GM12878 (cell line): Measurements from ENCODE around the gene TCOF1. TPM values are rescaled to one million over a fixed set of nuclear protein-coding genes. Genes with fewer than 3 reads are reported as not detected.

Source experiments
- ATAC-seq: fragments of 200-7000 bp; cut with Tn5 transposase; 3 replicates; pipeline ENCODE4 v1.9.1; 2020; ENCODE audit warnings: mild to moderate bottlenecking, moderate library complexity
- BruUV-seq: library from RNA; stranded (reverse); fragments of 400-500 nt; replicated peaks from 2 replicates; lab custom pipeline; 2021; lab: Mats Ljungman, UMichigan
- CTCF ChIA-PET: fragments of 300-600 bp; sonication (Branson Sonifier 250); formaldehyde crosslinking; extraction: SDS; loops from one replicate; lab custom pipeline; 2021; ENCODE audit warnings: inconsistent platforms; lab: Yijun Ruan, JAX
- POLR2A ChIA-PET: fragments of 350-600 bp; formaldehyde crosslinking; extraction: SDS; loops from one replicate; lab custom pipeline; 2021; ENCODE audit warnings: inconsistent platforms; lab: Charles Lee
- RAD21 ChIA-PET: fragments of 300-600 bp; sonication (Branson Sonifier 250); formaldehyde crosslinking; loops from one replicate; lab custom pipeline; 2023; ENCODE audit warnings: antibody characterized with exemption; ENCODE audit not compliant: unreplicated experiment; lab: Charles Lee
- SMC1A ChIA-PET: fragments of 300-600 bp; sonication (Branson Sonifier 250); formaldehyde crosslinking; loops from one replicate; lab custom pipeline; 2023; ENCODE audit not compliant: unreplicated experiment, uncharacterized antibody; lab: Charles Lee
- DNase-seq: peaks from one replicate; pipeline ENCODE4 v3.0.0-alpha.2; 2011; ENCODE audit warnings: low read depth, low spot score
- FAIRE-seq: peaks from 3 replicates; lab custom pipeline; 2011; peaks lifted over from hg19 to GRCh38; lab: Jason Lieb, UNC
- H2AFZ ChIP-seq: 2 replicates; pipeline ENCODE4 v1.6.0; 2011; ENCODE audit warnings: low read depth, low read length, control low read depth; ENCODE audit not compliant: control insufficient read depth
- H3K27ac ChIP-seq: 2 replicates; pipeline ENCODE4 v1.5.1; 2011; ENCODE audit warnings: control low read depth; ENCODE audit not compliant: control insufficient read depth, insufficient read depth
- H3K27me3 ChIP-seq, 2 experiments: replicated peaks in 1 of 2; 2 replicates each; pipeline versions ENCODE4 v1.6.0 to v1.6.1; 2011; ENCODE audit warnings: low read length in 1 of 2; ENCODE audit not compliant: control insufficient read depth in 2 of 2, insufficient read depth in 2 of 2
- H3K36me3 ChIP-seq, 2 experiments: 2 replicates each; pipeline ENCODE4 v1.5.1; 2011; ENCODE audit warnings: low read length in 1 of 2; ENCODE audit not compliant: control insufficient read depth in 2 of 2, insufficient read depth in 2 of 2
- H3K4me1 ChIP-seq: 2 replicates; pipeline ENCODE4 v1.6.1; 2011; ENCODE audit warnings: mild to moderate bottlenecking, low read length, moderate library complexity, mixed read lengths; ENCODE audit not compliant: control insufficient read depth, insufficient read depth
- H3K4me2 ChIP-seq: 2 replicates; pipeline ENCODE4 v1.6.0; 2011; ENCODE audit warnings: control low read depth; ENCODE audit not compliant: control insufficient read depth, insufficient read depth
- H3K4me3 ChIP-seq: fragments of 200-600 bp; sonication (generic); 2 replicates; pipeline ENCODE4 v1.5.1; 2016
- H3K79me2 ChIP-seq: 2 replicates; pipeline ENCODE4 v1.6.0; 2011; ENCODE audit warnings: low read length; ENCODE audit not compliant: control insufficient read depth, insufficient read depth
- H3K9ac ChIP-seq: 2 replicates; pipeline ENCODE4 v1.8.0; 2011; ENCODE audit warnings: low read length, control low read depth, mixed read lengths; ENCODE audit not compliant: control insufficient read depth, insufficient read depth
- H3K9me3 ChIP-seq: replicated peaks from 3 replicates; pipeline ENCODE4 v1.5.1; 2011; ENCODE audit warnings: mild to moderate bottlenecking, low read length; ENCODE audit not compliant: control insufficient read depth, insufficient read depth
- H4K20me1 ChIP-seq: 2 replicates; pipeline ENCODE4 v1.6.0; 2011; ENCODE audit not compliant: control insufficient read depth, insufficient read depth
- HDAC2 ChIP-seq: fragments of 200-600 bp; sonication (generic); IDR thresholded peaks from 2 replicates; pipeline ENCODE4 v1.6.1; 2017
- POLR2A ChIP-seq: IDR thresholded peaks from 2 replicates; pipeline ENCODE4 v1.6.1; 2011; ENCODE audit warnings: low read depth, mild to moderate bottlenecking, low read length
- RAD51 ChIP-seq: fragments of 450-650 bp; IDR thresholded peaks from 2 replicates; pipeline ENCODE4 v1.6.1; 2016; ENCODE audit warnings: moderate library complexity, mild to moderate bottlenecking, inconsistent platforms
- RCOR1 ChIP-seq: conservative IDR thresholded peaks from 2 replicates; pipeline ENCODE4 v1.6.1; 2012; ENCODE audit warnings: low read depth, low read length, improper control_type of control experiment
- SMAD1 ChIP-seq: fragments of 450-650 bp; IDR thresholded peaks from 2 replicates; pipeline ENCODE4 v1.6.1; 2018; ENCODE audit warnings: mild to moderate bottlenecking, low read depth; ENCODE audit not compliant: partially characterized antibody
- SMAD5 ChIP-seq: IDR thresholded peaks from 2 replicates; pipeline ENCODE4 v1.6.1; 2016; ENCODE audit warnings: antibody characterized with exemption, low read depth
- TARDBP ChIP-seq: IDR thresholded peaks from 2 replicates; pipeline ENCODE4 v1.6.1; 2016; ENCODE audit warnings: borderline replicate concordance
- ZNF384 ChIP-seq: IDR thresholded peaks from 2 replicates; pipeline ENCODE4 v1.6.1; 2012; ENCODE audit warnings: low read depth, mild to moderate bottlenecking, low read length, improper control_type of control experiment, borderline replicate concordance
- WGBS: methylation state at CpG from one replicate; pipeline ENCODE4 v1.1.6; 2016; ENCODE audit warnings: low lambda C conversion rate; ENCODE audit not compliant: insufficient replicate concordance, insufficient coverage; ENCODE audit errors: missing lambda C conversion rate; 5-methylcytosine and 5-hydroxymethylcytosine counted together
- in situ Hi-C: fragments of 300-500 bp; cut with MboI; formaldehyde crosslinking; loops from 9 replicates; pipeline ENCODE4 v1.14.3; 2018; ENCODE audit warnings: mixed read lengths
- intact Hi-C: fragments of 100-400 bp; cut with micrococcal nuclease; formaldehyde crosslinking; loops from one replicate; pipeline ENCODE4 v1.14.2; 2022; ENCODE audit not compliant: unreplicated experiment
- polyA plus RNA-seq, 11 experiments: library from polyadenylated mRNA; depleted of rRNA in 4 of 11; unstranded in 6 of 11; stranded (reverse) in 5 of 11; fragments of >200 nt; fragmentation: Nextera tagmentation in 4 of 11; fragmentation: Illumina TruSeq in 1 of 11; extraction: Ambion mirVana in 4 of 11; extraction: Trizol in 1 of 11; gene quantifications; 1 replicate in 1 of 11; 2 replicates in 10 of 11; pipeline versions ENCODE4 v1.2.1 to v1.2.3, GENCODE V29; 2011 to 2016; ENCODE audit warnings: inconsistent platforms in 2 of 11, missing spikeins in 2 of 11, low read depth in 1 of 11
- total RNA-seq, 4 experiments: library from RNA; depleted of rRNA in 3 of 4; stranded (reverse); fragments of >200 nt in 3 of 4; fragmentation: Illumina TruSeq in 1 of 4; extraction: Trizol in 1 of 4; gene quantifications; 2 replicates each; pipeline versions ENCODE4 v1.2.1 to v1.2.3, GENCODE V29; 2013 to 2021
- TF ChIP-seq, protein P1 (sequence below): IDR thresholded peaks from 2 replicates; pipeline ENCODE4 v1.6.1; 2011; ENCODE audit warnings: borderline replicate concordance, low read depth, mild to moderate bottlenecking, moderate library complexity, mixed read lengths, low read length; ENCODE audit not compliant: insufficient read depth; ENCODE audit errors: extremely low read length
- TF ChIP-seq, protein P2 (sequence below): IDR thresholded peaks from 2 replicates; pipeline ENCODE4 v1.6.1; 2012; ENCODE audit warnings: low read length, inconsistent platforms

The TCOF1 gene
- total and polyA plus RNA-seq, 10 of the 15 experiments (the other 5 are each of a cell fraction or from before 2014, with no cell fraction given): 8.7 to 83.9 (median 38.9) TPM

DNA sequence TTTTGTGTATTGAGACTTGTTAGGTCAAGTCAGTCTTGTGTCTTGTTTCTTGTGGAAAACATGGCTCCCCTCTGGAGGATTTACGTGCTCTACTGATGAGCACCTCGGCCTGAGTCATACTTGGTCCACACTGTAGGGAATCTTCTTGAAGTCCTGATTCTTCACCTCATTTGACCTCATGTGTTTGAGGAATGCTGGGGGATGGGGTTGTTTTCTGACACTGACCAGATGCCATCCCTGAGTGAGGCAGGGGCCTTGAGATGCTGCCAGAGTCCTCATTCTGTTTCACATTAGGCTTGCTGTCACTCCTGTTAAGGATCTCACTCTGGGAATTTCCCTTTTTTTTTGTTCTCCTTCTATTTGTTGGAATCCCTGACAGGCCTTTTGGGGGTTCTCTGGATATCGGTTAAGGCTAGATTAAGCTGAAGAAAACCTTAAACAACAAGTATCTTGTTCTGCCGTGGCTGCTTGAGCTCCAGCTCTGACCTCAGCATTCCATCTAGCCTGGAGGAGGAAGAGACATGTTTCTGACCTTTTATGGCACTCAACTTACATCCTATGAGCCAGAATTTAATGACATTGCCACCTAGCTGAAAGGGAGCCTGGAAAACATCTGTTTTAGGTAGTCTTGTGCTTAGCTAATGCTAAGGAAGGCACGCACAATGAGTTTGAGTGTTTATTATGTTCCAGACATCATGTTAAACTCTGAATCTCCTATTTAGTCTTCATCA is 20.6 kb downstream of the TCOF1 start:
- DNase-seq (no peak), FAIRE-seq (no peak), ATAC-seq (no peak)
- ChIA-PET SMC1A (no interaction called here), CTCF (interaction anchor here (0.8 to 0.9 kb wide), 2 partner anchors 14 to 58 kb away, joined by 3 to 4 read pairs; no protein-coding TSS in a partner anchor), RAD21 (no interaction called here), POLR2A (interaction anchor here (0.6 kb wide), 1 partner anchor 18 kb away, joined by 5 read pairs; no protein-coding TSS in a partner anchor)
- Histone ChIP-seq H3K27ac (no peak overlapping the region), H3K4me2 (no peak overlapping the region), H3K9ac (no peak overlapping the region), H3K79me2 (no peaks in the 10 kb centered on the region), H4K20me1 (no peaks in the 10 kb centered on the region), H3K4me1 (no peaks in the 10 kb centered on the region), H3K36me3 (peaks cover 44 to 71% of the 10 kb centered on the region in 2 experiments), H3K9me3 (no peaks in the 10 kb centered on the region), H3K27me3 (no peaks in the 10 kb centered on the region), H2AFZ (no peak overlapping the region), H3K4me3 (no peak overlapping the region)
- in situ Hi-C loops (no loop called here), intact Hi-C loops (no loop called here)
- no TSS peak for BruUV-seq
- WGBS: 99% methylated on average over 5 of the region's 5 CpGs
- TF ChIP-seq HDAC2 (no peak), TARDBP (no peak), SMAD1 (no peak), RAD51 (no peak), POLR2A (no peak), RCOR1 (no peak), SMAD5 (no peak), ZNF384 (no peak)
- TF ChIP-seq, protein P1, sequence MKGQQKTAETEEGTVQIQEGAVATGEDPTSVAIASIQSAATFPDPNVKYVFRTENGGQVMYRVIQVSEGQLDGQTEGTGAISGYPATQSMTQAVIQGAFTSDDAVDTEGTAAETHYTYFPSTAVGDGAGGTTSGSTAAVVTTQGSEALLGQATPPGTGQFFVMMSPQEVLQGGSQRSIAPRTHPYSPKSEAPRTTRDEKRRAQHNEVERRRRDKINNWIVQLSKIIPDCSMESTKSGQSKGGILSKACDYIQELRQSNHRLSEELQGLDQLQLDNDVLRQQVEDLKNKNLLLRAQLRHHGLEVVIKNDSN: no peak
- TF ChIP-seq, protein P2, sequence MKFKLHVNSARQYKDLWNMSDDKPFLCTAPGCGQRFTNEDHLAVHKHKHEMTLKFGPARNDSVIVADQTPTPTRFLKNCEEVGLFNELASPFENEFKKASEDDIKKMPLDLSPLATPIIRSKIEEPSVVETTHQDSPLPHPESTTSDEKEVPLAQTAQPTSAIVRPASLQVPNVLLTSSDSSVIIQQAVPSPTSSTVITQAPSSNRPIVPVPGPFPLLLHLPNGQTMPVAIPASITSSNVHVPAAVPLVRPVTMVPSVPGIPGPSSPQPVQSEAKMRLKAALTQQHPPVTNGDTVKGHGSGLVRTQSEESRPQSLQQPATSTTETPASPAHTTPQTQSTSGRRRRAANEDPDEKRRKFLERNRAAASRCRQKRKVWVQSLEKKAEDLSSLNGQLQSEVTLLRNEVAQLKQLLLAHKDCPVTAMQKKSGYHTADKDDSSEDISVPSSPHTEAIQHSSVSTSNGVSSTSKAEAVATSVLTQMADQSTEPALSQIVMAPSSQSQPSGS: no peak
